Measurements from ENCODE around the gene TET2.

The TET2 gene

DNA sequence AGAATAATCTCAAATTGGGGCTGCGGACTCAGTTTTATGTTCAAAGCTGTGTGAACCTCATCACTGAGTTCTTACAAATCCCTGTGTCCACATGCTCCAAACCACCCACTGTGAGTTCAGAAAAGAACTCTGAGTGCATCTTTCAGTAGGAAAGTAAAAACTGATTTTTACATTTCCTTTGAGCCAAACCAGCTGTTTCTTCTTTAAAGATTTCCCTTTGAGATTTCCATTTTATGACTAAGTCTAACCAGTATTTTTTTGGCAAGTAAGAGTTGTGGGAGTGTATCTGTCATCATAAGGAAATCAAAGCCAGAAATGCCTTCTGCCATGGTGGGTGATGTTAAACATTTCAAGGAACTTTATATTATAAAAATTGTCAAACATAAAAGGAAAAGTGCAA is 100.0 kb downstream of the TET2 start:
- TF ChIP-seq, protein P1, sequence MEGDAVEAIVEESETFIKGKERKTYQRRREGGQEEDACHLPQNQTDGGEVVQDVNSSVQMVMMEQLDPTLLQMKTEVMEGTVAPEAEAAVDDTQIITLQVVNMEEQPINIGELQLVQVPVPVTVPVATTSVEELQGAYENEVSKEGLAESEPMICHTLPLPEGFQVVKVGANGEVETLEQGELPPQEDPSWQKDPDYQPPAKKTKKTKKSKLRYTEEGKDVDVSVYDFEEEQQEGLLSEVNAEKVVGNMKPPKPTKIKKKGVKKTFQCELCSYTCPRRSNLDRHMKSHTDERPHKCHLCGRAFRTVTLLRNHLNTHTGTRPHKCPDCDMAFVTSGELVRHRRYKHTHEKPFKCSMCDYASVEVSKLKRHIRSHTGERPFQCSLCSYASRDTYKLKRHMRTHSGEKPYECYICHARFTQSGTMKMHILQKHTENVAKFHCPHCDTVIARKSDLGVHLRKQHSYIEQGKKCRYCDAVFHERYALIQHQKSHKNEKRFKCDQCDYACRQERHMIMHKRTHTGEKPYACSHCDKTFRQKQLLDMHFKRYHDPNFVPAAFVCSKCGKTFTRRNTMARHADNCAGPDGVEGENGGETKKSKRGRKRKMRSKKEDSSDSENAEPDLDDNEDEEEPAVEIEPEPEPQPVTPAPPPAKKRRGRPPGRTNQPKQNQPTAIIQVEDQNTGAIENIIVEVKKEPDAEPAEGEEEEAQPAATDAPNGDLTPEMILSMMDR (conservative IDR thresholded peaks at IDR 0.05; ENCODE audit: control insufficient read depth, insufficient read depth, low read depth, low read length): no peak
- H3K4me3 ChIP-seq (ENCODE audit: control insufficient read depth, low read depth, low read length): no peak overlapping the region
- peak; percentile 87 for DNase-seq (ENCODE audit: low read depth)

DNA sequence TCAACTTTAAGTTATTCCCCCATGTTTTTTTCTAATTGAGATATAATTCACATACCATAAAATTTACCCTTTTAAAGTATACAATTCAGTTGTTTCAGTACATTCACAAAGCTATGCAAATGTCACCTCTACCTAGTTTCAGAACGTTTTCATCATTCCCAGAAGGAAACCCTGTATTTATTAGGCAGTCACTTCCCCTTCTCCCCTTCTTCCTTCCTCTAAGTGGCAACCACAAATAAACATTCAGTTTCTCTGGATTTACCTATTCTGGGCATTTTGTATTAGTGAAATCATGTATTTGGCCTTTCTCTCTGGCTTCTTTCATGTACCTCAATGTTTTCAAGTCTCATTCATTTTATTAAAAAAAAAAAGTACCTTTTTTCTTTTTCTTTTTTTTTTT is 101.9 kb downstream of the TET2 start:
- DNase-seq (ENCODE audit: low read depth): no peak
- H3K4me3 ChIP-seq (ENCODE audit: control insufficient read depth, low read depth, low read length): no peak overlapping the region
- TF ChIP-seq, protein P1 (conservative IDR thresholded peaks at IDR 0.05; ENCODE audit: control insufficient read depth, insufficient read depth, low read depth, low read length): no peak

DNA sequence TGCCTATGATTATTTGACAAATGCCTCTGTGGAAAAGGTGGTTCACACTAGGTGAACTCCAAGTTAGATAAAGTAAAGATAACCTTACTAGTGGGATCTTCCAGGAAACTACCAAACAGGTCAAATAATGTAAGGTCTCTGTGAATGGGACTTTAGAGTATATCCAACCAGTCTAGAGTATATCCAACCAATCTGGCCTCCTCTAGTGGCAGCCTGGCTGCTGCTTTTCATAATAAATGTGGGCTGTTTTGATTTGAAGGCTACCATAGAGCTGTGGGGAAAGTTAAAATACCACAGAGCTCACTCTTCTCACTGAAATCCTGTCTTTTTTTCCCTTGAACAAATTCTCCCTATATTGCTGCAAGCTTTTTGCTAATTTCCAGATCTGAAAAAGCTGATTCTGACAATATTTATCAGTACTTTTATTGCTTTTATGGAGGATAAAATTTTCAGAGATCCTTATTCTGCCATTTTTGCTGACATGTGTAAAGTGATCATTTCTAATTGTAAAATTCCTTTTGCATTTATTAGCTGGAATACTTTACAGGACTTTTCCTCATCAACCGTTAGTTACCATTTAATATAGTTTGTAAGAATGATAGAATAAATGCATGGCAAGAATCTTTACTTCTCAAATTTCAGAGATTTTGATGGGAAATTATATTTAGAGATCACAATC is 111.3 kb downstream of the TET2 start:
- no peak for DNase-seq (ENCODE audit: low read depth)
- H3K4me3 ChIP-seq (ENCODE audit: control insufficient read depth, low read depth, low read length): no peak overlapping the region
- TF ChIP-seq, protein P1 (conservative IDR thresholded peaks at IDR 0.05; ENCODE audit: control insufficient read depth, insufficient read depth, low read depth, low read length): peak; percentile 14

DNA sequence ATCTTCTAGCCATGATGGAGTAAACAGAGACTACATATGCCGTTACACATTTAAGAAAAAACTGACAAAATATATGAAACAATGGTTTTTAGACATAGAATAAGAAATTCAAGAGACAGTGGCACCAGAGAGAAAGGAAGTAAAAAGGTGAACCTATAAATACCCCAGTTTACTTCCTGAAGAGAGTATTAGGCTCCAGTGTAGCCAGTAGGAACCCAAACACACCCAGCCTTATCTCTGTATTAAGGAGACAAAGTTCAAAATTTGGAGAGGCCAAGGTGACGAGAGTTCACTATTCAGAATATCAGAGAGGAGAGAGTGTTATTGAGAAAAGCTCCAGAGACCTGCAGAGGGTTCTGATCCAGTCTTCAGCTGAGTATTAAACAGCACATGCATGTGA is 119.0 kb downstream of the TET2 start:
- H3K4me3 ChIP-seq (ENCODE audit: control insufficient read depth, low read depth, low read length): no peak overlapping the region
- DNase-seq (ENCODE audit: low read depth): no peak
- TF ChIP-seq, protein P1 (conservative IDR thresholded peaks at IDR 0.05; ENCODE audit: control insufficient read depth, insufficient read depth, low read depth, low read length): no peak

DNA sequence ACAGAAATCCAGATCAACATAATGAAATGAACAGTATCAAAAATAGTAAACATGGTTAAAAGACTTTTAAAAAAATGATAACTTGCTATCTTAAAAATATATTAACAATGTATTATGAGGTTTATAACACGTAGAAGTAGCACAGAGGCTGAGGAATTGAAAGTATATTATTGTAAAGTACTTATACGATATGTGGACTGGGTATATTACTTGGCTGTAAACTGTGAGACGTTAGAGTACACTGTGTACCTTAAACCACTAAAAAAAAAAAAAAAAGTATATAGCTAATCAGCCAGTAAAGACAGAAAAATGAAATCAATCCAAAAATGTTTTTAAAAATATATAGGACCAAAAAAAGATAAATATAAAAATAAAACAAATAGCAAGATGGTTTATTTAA is 120.6 kb downstream of the TET2 start:
- DNase-seq (ENCODE audit: low read depth): no peak
- H3K4me3 ChIP-seq (ENCODE audit: control insufficient read depth, low read depth, low read length): no peak overlapping the region
- TF ChIP-seq, protein P1 (conservative IDR thresholded peaks at IDR 0.05; ENCODE audit: control insufficient read depth, insufficient read depth, low read depth, low read length): no peak

DNA sequence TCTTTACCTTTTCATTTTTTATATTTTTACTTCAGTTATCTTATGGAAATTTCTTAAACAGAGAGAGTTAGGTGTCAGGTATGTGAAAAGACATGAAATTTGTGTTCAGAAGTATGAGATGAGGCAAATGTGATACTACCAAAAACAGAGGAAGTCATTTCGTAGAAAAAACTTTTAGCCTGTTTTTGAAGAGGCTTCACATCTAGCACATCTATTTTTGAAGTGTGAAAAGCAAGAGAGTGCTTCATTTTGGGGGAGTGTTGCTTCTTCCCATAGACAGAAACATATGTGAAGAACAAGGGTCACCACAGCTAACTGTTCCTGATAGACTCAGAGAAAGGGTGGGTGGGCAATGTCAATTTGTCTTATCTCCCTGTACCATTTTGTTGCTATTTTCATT is 125.3 kb downstream of the TET2 start:
- H3K4me3 ChIP-seq (ENCODE audit: control insufficient read depth, low read depth, low read length): no peak overlapping the region
- no peak for DNase-seq (ENCODE audit: low read depth)
- TF ChIP-seq, protein P1 (conservative IDR thresholded peaks at IDR 0.05; ENCODE audit: control insufficient read depth, insufficient read depth, low read depth, low read length): no peak

DNA sequence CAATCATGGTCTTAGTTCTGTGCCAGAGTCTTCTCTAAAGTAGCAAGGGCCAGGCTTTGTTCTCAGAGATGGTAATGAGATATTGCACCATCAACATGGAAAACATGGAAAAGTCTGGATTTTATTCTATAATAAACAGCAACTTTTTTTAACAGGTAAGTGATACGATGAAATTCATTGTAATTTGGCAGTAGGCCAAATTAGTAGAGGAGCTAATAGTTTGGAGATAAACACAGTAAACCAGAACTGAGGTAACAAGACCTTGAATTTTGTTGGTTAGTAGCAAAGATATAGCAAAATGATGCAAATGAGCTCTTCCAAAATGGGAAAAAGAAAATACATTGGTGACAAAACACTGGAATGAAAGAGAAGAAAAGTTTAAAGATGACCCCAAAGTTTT is 126.6 kb downstream of the TET2 start:
- TF ChIP-seq, protein P1 (conservative IDR thresholded peaks at IDR 0.05; ENCODE audit: control insufficient read depth, insufficient read depth, low read depth, low read length): no peak
- H3K4me3 ChIP-seq (ENCODE audit: control insufficient read depth, low read depth, low read length): no peak overlapping the region
- DNase-seq (ENCODE audit: low read depth): no peak

All from fibroblast of mammary gland (primary cell).